NOMO-1 (cell line): Measurements from ENCODE around the gene VDAC2.
"Not testable (repeated sequence)": the region's sequence is repeated elsewhere in the genome, so short reads cannot be mapped to it uniquely, and the experiment has no call there.

ENCODE experiments used
- DNase-seq, 2 experiments: peaks; one replicate each; lab custom pipeline; 2025; ENCODE audit not compliant: unreplicated experiment in 2 of 2; lab: John Stamatoyannopoulos, UW

The VDAC2 gene

DNA sequence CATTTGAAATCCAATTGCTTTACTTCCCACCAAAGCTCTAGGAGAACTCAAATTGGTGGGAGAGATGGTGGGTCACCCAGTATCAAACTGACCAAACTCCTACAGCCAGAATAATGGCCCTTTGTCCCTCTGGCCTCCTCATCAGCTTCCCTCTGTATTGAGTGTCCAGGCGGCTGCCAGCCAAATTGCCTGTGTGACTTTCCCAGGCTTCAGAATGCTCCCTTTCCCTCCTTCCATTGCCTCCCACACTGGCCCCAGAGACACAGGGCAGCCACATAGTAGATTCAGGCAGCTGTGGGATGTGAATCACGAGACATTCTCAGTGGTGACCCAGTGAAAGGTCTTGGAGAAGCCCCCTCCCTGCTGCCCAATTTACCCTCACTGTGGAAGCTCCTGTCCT is 12.7 kb upstream of the VDAC2 start:
- DNase-seq, result no peak

DNA sequence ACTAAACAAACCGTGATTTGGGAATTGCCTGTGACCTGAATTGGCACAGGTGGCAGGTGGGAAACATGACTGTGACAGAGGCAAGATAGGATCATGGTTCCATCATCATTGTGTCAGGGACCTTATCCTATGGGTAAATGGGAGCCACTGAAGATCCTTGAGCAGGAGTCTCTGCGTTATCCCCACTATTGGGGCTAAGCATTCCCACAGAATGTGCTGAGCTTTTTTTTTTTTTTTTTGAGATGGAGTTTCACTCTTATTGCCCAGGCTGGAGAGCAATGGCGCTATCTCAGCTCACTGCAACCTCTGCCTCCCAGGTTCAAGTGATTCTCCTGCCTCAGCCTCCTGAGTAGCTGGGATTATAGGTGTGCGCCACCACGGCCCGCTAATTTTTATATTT is 10.6 kb upstream of the VDAC2 start:
- not testable (repeated sequence) for DNase-seq

GRCh38 chr10:75201793-75202307 is 8.7 kb upstream of the VDAC2 start:
- DNase-seq, result no peak

- no peak for DNase-seq
These were observed 8.1 kb upstream of the VDAC2 start for GRCh38 chr10:75202321-75203045.

GRCh38 chr10:75203046-75203620 is 7.5 kb upstream of the VDAC2 start:
- not testable (repeated sequence) for DNase-seq

- DNase-seq, result no peak
These were observed 6.9 kb upstream of the VDAC2 start for GRCh38 chr10:75203724-75204123.

GRCh38 chr10:75205908-75206307 is 4.7 kb upstream of the VDAC2 start:
- DNase-seq, result no peak

DNA sequence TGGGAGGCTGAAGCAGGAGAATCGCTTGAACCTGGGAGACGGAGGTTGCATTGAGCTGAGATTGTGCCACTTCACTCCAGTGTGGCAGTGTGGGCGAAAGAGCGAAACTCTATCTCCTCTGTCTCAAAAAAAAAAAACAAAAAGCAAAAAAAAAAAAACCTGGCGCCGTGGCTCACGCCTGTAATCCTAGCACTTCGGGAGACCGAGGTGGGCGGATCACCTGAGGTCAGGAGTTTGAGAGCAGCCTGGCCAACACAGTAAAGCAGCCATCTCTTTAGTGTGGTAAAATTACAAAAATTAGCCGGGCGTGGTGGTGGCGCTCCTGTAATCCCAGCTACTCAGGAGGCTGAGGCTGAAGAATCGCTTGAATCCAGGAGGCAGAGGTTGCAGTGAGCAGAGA is 4.0 kb upstream of the VDAC2 start:
- not testable (repeated sequence) for DNase-seq

DNA sequence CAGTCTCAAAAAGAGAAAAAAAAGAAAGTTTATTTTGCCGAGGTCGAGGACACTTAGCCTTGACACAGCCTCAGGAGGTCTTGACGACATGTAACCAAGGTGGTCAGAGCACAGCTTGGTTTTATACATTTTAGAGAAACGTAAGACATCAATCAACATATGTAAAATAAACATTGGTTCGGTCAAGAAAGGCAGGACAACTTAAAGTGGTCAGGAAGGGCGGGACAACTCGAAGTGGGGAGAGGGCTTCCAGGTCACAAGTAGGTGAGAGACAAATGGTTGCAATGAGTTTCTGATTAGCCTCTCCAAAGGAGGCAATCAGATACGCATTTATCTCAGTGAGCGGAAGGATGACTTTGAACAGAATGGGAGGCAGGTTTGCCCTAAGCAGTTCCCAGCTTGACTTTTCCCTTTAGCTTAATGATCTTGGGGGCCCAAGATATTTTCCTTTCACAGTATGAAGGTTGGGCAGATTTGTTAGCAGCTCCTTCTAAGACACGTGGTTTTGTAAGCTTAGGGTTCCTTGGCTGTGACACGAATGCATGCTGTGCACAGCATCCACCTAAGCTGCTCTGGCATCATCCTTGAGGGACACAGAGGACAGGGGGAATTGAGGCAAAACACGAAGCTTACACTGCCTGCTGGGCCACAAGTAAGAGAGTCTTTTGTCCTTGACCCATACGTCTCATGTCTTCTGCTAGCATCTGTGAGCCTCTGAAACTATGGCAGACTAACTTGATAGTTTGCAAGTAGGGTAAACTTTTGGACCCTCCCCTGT is 3.3 kb upstream of the VDAC2 start:
- DNase-seq, result no peak

GRCh38 chr10:75207857-75208144 is 2.8 kb upstream of the VDAC2 start:
- no peak for DNase-seq

GRCh38 chr10:75208181-75208580 is 2.4 kb upstream of the VDAC2 start:
- DNase-seq, result no peak

DNA sequence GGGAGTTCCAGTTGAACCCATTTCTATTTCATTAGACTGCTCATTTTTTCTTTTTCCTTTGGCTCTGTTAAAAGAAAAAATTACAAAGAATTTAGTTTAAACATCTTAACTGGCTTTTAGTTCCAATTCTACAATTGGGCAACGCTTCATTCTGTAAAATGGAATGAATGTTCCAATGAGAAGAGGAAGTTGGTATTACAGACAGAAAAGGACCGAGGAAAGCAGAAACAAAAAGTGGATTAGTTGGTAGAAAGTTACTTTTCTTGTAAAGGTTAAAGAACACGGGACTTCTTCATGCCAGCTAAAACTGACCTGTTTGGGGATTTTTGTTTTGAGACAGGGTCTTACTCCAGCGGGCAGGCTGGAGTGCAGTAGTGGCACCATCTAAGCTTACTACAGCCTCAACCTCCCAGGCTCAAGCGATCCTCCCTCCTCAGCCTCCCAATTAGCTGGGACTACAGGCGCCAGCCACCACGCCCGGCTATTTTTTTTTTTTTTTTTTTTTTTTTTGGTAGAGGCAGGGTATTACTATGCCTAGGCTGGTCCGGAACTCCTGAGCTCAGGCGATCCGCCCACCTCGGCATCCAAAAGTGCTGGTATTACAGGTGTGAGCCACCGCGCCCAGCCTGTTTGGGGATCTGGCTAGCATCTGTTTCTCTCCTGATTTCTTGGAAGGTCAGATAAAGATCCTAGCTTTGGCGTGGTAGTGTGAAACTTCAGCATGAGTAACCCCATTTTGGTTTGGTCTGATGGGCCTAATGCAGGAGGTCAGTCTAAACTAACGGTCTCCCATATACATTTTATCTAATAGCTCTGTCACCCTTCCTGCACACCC is 1.3 kb upstream of the VDAC2 start:
- peak in 1 of 2 experiments; percentile 35 for DNase-seq

- DNase-seq, result peak; percentile 64 to 73
These were observed 695 bp upstream of the VDAC2 start for GRCh38 chr10:75209921-75210281.

GRCh38 chr10:75211007-75211691 is 553 bp downstream of the VDAC2 start:
- DNase-seq, result peak; percentile 29 to 32

DNA sequence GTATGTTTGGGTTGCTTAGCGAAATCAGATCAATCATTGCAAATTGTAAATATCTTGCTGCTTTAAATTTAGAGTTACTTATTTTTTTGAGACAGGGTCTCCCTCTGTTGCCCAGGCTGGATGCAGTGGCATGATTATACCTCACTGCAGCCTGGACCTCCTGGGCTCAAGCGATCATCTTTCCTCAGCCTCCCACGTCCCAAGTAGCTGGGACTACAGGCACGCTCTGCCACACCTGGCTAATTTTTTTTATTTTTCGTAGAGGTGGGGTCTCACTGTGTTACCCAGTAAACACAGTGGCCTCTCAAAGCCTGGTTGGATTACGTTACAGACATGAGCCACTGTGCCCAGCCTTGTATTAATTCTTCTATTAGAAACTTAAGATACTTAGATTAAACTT is 1.7 kb downstream of the VDAC2 start:
- DNase-seq, result no peak

DNA sequence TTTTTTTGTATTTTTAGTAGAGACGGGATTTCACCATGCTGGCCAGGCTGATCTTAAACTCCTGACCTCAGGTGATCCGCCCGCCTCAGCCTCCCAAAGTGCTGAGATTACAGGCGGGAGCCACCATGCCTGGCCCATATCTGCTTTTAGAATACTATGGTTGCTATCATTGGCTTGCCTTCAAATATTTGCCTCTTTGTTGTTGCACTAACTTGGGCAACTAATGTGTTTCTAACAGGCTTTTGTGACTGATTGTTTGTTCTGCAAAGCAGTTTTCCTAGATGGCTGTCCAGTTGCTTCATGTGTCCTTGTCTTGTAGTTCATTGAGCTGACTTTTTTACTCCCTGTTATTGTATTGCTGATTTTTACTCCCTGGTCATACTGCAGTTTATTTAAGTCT is 9.7 kb downstream of the VDAC2 start:
- DNase-seq, result no peak

GRCh38 chr10:75221492-75221891 is 10.9 kb downstream of the VDAC2 start:
- not testable (repeated sequence) for DNase-seq

DNA sequence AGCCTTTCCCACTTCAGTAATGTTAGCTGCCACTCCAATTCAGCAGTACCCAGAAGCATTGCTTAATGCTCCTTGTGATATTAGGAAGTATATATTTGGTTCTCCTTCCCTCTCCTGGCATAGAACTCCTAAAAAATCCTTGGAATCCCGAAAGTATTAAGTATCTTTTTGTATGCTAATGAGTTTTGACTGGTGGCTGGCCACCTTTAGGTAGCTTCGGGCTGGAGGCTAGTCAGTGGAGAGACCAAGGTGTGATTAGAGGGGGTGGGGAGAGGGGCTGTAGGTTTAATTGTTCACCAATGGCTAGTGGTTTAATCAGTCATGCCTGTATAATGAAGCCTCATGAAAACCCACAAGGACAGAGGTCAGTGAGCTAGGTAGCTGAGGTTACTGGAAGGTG is 12.9 kb downstream of the VDAC2 start:
- no peak for DNase-seq

GRCh38 chr10:75226095-75226494 is 15.5 kb downstream of the VDAC2 start:
- DNase-seq, result no peak

DNA sequence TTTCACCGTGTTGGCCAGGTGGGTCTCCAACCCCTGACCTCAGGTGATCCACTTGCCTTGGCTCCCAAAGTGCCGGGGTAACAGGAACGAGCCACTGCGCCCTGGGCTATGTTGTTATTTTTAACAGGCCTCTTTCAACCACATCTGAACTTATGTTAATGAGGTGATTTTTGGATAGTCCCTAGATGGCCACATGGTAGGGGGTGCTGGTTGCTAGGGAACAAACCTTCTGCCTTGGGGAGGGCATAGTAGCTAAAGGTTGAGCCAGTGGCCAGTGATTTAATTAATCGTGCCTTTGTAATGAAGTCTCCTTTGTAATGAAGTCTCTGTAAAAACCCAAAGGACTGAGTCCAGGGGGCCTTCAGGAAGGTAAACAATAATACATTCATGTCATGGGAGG is 16.1 kb downstream of the VDAC2 start:
- DNase-seq, result no peak

DNA sequence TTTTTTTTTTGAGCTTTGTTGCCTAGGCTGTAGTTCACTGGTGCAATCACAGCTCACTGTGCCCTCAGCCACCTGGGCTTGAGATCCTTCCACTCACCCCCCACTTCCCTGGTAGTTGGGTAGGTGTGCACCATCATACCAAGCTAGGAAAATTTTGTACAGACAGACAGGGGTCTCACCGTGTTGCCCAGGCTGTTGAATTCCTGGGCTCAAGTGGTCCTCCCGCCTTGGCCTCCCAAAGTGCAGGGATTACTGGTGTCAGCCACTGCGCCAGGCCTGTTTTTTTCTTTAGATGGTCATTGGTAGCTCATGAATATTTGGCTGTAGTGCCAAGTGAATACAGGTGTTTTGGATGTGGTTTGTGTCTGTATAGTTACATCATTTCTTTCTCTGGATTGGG is 17.7 kb downstream of the VDAC2 start:
- DNase-seq, result no peak
